HPDE6-E6E7 (cell line): Measurements from ENCODE around the gene RPS29.
A peak's percentile ranks its signal among the peaks of the same experiment; 100 is the strongest.
"Not testable (repeated sequence)": the region's sequence is repeated elsewhere in the genome, so short reads cannot be mapped to it uniquely, and the experiment has no call there.

ENCODE experiments used
- DNase-seq: peaks from one replicate; pipeline ENCODE4 v3.0.0; 2011; ENCODE audit warnings: missing footprints; ENCODE audit errors: extremely low spot score

Gene RPS29

GRCh38 chr14:49585803-49586672 lies at the start of gene RPS29:
Gene RPS29 (minus strand): TSS chr14:49586380. CDS start chr14:49586346, 34 bp downstream.
- peak; percentile 86 for DNase-seq

GRCh38 chr14:49634547-49635334 lies 48.6 kb upstream of the RPS29 start, which contains the start of gene DNAAF2:
Gene DNAAF2 (minus strand): TSS chr14:49635244. CDS start chr14:49635149, 95 bp downstream.
- DNase-seq: no peak

GRCh38 chr14:49633640-49634546 lies 47.7 kb upstream of the RPS29 start:
- DNase-seq: peak; percentile 87

GRCh38 chr14:49623941-49624839 lies 38.0 kb upstream of the RPS29 start:
- DNase-seq: no peak

- no peak for DNase-seq
These were observed 37.2 kb upstream of the RPS29 start for GRCh38 chr14:49623387-49623786.

DNA sequence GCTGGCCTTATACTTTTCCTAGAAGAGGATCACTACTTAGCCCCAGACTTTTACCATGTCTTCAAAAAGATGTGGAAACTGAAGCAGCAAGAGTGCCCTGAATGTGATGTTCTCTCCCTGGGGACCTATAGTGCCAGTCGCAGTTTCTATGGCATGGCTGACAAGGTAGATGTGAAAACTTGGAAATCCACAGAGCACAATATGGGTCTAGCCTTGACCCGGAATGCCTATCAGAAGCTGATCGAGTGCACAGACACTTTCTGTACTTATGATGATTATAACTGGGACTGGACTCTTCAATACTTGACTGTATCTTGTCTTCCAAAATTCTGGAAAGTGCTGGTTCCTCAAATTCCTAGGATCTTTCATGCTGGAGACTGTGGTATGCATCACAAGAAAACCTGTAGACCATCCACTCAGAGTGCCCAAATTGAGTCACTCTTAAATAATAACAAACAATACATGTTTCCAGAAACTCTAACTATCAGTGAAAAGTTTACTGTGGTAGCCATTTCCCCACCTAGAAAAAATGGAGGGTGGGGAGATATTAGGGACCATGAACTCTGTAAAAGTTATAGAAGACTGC lies 35.9 kb upstream of the RPS29 start:
- DNase-seq: no peak

GRCh38 chr14:49621114-49621881 lies 35.1 kb upstream of the RPS29 start:
- no peak for DNase-seq

DNA sequence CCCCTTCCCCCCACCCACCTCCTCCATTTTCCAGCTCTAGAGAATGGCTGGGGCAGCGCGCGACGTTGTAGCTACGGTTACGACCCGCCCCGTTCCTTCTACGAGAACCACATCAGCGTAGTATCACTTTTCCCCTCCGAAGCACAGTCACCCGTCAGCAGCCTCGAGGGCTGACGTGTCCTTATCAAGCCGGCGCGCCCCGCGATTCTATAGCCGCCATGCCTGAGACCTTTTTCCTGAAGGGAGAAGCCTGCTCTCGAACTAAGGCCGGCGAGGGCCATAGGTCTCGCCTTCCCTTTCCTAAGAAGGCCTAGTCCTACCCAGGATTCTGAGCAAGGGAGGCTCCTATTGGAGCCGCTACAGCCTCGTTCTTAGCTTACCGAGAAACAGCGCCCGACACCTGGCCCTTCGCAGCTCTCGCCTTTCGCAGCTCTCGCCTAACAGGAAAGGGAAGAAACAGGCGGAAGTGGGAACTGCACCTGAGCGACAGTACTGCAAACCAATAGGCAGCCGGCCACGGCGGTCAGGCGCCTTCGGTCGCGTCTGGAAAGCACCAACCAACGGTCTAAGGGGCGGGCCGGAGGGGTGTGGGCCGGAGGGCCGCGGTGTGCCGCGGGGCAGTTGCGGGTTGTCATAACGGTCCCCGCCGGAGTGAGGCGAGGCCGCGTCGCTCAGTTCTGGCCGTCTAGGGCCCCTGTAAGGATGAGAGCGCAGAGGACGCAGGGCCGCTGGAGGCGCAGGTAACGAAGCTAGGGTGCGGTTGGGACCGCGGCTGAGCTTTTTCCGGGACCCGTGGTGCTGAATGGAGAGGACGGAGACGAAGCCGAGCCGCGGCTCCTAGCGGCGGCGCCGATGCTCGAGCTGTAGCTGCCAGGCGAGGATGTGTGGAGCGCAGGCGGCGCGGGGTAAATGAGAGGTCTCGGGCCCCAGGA lies 34.3 kb upstream of the RPS29 start, which contains the start of the genes MGAT2 and RPL36AL:
MGAT2 (plus strand) TSS at position 618 of the 932 bp plus-strand sequence. CDS start 470 bp downstream, outside the sequence.
RPL36AL (minus strand) TSS at position 445 of the 932 bp plus-strand sequence. CDS start 1,522 bp downstream, outside the sequence.
- DNase-seq: peak; percentile 97

- no peak for DNase-seq
These were observed 33.5 kb upstream of the RPS29 start for GRCh38 chr14:49619730-49620129.

DNA sequence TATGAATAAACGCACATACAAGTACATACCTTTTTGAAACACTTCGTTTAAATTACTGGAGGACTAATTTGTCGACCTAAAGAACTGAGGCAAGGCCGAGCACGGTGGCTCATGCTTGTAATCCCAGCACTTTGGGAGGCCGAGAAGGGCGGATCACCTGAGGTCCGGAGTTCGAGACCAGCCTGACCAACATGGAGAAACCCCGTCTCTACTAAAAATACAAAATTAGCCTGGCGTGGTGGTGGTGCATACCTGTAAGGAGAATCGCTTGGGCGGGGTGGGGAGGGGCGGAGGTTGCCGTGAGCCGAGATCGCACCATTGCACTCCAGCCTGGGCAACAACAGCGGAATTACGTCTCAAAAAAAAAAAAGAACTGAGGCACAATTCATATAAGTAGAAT lies 33.1 kb upstream of the RPS29 start:
- not testable (repeated sequence) for DNase-seq

- DNase-seq: no peak
These were observed 31.8 kb upstream of the RPS29 start for GRCh38 chr14:49617852-49618519.

DNA sequence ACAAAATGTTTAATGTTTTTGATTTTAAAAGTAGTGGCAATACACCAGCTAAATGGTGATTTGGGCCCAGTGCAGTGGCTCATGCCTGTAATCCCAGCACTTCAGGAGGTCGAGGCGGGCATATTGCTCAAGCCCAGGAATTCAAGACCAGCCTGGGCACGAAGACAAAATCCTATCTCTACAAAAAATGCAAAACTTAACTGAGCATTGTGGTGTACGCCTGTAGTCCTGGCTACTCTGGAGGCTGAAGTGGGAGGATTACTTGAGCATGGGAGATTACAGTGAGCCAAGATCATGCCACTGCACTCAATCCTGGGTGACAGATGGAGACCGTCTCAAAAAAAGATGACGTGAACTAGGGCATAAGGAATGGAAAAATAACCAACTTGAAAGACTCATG lies 29.6 kb upstream of the RPS29 start:
- no peak for DNase-seq

- no peak for DNase-seq
These were observed 28.0 kb upstream of the RPS29 start for GRCh38 chr14:49614196-49614595.

DNA sequence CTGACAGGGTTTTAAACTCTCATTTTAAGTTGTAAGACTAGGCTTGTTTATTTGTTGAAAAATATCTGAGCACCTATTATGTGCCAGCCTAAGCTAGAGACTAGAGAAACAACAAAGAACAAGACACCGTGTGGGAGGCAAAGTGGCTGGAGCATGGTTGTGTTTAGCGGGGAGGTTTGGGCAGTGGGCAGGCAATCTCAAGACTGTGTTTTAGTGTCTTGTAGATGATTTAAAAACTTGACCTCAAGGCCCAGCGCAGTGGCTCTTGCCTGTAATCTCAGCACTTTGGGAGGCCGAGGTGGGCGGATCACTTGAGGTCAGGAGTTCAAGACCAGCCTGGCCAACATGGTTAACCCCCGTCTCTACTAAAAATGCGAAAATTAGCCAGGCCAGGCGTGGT lies 26.5 kb upstream of the RPS29 start:
- DNase-seq: no peak

- DNase-seq: no peak
These were observed 26.1 kb upstream of the RPS29 start for GRCh38 chr14:49612251-49612650.

DNA sequence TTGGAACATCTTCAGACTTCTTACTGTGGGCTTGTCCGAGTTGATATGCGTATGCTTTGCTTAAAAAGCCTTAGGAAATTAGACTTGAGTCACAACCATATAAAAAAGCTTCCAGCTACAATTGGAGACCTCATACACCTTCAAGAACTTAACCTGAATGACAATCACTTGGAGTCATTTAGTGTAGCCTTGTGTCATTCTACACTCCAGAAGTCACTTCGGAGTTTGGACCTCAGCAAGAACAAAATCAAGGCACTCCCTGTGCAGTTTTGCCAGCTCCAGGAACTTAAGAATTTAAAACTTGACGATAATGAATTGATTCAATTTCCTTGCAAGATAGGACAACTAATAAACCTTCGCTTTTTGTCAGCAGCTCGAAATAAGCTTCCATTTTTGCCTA lies 21.4 kb upstream of the RPS29 start:
- DNase-seq: no peak
